Bone marrow (tissue), 2 donors: ENCODE results near the gene UGT1A9.

Experiments
- DNase-seq, 2 donors: peaks; one replicate each; lab custom pipeline; 2025; lab: John Stamatoyannopoulos, UW

Gene UGT1A9

GRCh38 chr2:233817361-233817911 is 145.7 kb downstream of the UGT1A9 start:
- no peak for DNase-seq

DNA sequence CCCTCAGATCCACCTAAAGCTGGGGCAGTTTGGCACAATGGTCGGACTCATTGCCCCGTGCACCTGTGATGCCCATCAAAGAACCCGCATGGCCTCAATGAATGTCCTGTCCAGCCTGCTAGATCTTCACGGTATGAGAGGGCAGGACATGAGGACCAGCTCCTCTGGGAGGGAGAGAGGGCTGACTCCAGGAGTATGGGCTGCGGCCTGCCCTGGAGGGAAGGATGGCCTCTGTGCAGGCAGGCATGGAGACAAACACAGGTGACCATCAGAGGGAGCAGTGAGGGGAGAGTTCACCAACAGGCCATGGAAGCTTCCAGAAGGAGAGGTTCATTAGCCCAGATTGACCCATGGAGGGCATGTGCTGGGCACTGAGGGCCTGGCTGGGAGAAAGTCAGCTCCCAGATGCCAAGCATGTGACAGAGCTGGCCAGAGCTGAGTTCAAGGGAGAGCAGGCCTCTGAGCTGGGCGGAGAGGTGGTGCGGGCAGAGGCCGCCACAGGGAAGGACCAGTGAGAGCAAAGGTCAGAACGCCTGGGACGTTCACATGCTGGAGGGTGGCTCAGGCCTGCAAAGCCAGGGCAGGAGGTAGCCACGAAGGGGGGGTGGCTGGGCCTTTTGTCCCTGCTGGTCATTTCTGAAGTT is 146.4 kb downstream of the UGT1A9 start:
- DNase-seq, result no peak

- no peak for DNase-seq
These were observed 147.2 kb downstream of the UGT1A9 start for GRCh38 chr2:233818639-233819621.

- no peak for DNase-seq
These were observed 148.4 kb downstream of the UGT1A9 start for GRCh38 chr2:233819884-233820773.

DNA sequence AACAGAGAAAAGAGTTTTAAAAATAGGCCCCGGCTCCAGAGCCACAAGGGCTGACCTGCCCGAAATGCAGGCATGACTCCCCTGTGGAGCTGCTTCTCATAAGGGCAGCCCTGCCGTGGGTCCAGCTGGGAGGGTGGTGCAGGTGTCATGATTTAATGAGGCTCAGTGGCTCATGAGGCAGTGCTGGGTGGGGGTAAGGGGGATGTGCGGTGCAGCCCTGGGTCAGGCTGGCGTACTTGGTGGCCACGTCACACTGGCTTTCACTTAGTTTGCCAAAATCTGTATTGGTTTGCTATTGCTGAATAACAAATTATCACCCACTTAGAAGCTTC is 149.0 kb downstream of the UGT1A9 start:
- no peak for DNase-seq

DNA sequence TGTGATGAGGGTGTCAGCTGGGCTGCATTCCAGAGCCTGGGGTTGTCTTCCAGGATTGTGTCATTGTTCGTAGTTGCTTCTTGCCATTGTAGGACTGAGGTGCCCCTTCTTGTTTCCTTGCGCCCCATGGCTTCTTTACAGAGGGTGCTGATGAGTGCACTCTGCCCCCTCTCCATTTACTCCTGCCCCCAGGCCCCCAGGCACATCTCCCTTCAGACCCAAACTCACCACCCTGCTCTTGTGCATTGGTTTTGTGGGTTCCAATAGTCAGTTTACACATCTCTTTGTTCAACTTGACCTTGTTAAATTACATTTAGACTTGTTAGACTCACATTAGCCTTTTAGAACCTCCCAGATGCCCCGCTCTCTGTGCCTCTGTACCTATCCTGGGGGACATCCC is 149.5 kb downstream of the UGT1A9 start:
- no peak for DNase-seq

- no peak for DNase-seq
These were observed 150.0 kb downstream of the UGT1A9 start for GRCh38 chr2:233821709-233822100.

DNA sequence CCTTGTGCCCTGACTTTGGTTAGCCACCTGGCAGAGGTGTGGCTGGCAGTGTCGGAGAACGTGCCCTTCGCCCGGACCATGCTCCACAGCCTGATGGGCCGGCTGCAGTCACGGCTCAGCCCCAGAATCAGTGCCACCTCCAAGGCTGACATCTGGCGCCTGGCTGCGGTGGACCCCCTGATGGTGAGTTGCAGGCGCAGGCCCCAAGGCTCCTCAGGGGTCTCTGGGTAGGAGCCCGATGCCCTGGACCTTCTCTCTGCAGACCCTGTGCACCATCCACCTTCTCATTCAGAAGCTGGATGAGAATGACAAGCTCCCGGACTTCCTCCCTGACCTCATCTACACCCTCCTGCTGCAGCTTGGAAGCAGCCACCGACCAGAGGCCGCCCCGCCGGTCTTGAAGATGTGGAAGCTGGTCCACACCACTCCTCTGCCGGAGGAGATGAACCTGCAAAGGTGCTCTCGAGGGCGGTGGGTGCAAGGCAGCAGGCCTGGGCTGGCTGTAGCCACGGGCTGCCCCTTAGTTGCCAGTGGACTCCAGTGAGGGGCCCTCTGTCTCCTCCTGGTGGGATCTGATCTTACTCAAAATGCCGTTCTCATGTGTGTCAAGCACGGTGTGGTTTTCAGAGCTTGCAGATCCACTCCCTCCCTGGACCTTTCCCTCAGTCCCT is 150.5 kb downstream of the UGT1A9 start:
- DNase-seq, result no peak
